ENCODE measurements around the gene GAB4.

- TF ChIP-seq POLR2A (IDR thresholded peaks at IDR 0.05; ENCODE audit: extremely low read depth, insufficient read length) (no peak), MAX (IDR thresholded peaks at IDR 0.05; ENCODE audit: low read depth, low read length) (no peak)
- TF ChIP-seq, protein P1, sequence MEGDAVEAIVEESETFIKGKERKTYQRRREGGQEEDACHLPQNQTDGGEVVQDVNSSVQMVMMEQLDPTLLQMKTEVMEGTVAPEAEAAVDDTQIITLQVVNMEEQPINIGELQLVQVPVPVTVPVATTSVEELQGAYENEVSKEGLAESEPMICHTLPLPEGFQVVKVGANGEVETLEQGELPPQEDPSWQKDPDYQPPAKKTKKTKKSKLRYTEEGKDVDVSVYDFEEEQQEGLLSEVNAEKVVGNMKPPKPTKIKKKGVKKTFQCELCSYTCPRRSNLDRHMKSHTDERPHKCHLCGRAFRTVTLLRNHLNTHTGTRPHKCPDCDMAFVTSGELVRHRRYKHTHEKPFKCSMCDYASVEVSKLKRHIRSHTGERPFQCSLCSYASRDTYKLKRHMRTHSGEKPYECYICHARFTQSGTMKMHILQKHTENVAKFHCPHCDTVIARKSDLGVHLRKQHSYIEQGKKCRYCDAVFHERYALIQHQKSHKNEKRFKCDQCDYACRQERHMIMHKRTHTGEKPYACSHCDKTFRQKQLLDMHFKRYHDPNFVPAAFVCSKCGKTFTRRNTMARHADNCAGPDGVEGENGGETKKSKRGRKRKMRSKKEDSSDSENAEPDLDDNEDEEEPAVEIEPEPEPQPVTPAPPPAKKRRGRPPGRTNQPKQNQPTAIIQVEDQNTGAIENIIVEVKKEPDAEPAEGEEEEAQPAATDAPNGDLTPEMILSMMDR (IDR thresholded peaks at IDR 0.05; ENCODE audit: low read depth, low read length), result no peak
These were observed 85.3 kb downstream of the GAB4 start for GRCh38 chr22:16922706-16923105.
